ENCODE data around the gene IGSF21.

The IGSF21 gene

GRCh38 chr1:18126616-18127015 lies 19.0 kb downstream of the IGSF21 start:
- H3F3A ChIP-seq (ENCODE audit: insufficient read depth, low read length): no peaks in the 10 kb centered on the region
- H3K27me3 ChIP-seq (ENCODE audit: insufficient read depth, low read length): no peaks in the 10 kb centered on the region
- H3K36me3 ChIP-seq (ENCODE audit: insufficient read depth, low read length): no peaks in the 10 kb centered on the region
- no peak overlapping the region for H3K4me2 ChIP-seq (ENCODE audit: low read length)
- H3K4me1 ChIP-seq (ENCODE audit: insufficient read depth, low read length, severe bottlenecking): no peaks in the 10 kb centered on the region
- H3K9me2 ChIP-seq (ENCODE audit: low read depth, low read length): no peaks in the 10 kb centered on the region
- TF ChIP-seq EZH2 (IDR thresholded peaks at IDR 0.05; ENCODE audit: borderline replicate concordance, low read length) (no peak), CTCF (IDR thresholded peaks at IDR 0.05; ENCODE audit: low read length) (no peak)
- no peaks in the 10 kb centered on the region for H4K20me1 ChIP-seq (ENCODE audit: insufficient read depth, low read length)
- H3K9ac ChIP-seq (ENCODE audit: low read length): no peak overlapping the region
- no peak overlapping the region for H2AFZ ChIP-seq (ENCODE audit: low read length)
- no peak overlapping the region for H3K4me3 ChIP-seq (ENCODE audit: low read depth, low read length, poor library complexity, severe bottlenecking)
- no peaks in the 10 kb centered on the region for H3K79me2 ChIP-seq (ENCODE audit: insufficient read depth, low read length)
- no peak overlapping the region for H3K27ac ChIP-seq (ENCODE audit: low read depth, low read length, poor library complexity, severe bottlenecking)
- no peaks in the 10 kb centered on the region for H3K9me3 ChIP-seq (ENCODE audit: low read length)

- Histone ChIP-seq H3K36me3 (ENCODE audit: insufficient read depth, low read length) (no peaks in the 10 kb centered on the region), H3K27ac (ENCODE audit: low read depth, low read length, poor library complexity, severe bottlenecking) (no peak overlapping the region), H3K9me3 (ENCODE audit: low read length) (no peaks in the 10 kb centered on the region), H3K4me2 (ENCODE audit: low read length) (no peak overlapping the region), H3K79me2 (ENCODE audit: insufficient read depth, low read length) (no peaks in the 10 kb centered on the region), H4K20me1 (ENCODE audit: insufficient read depth, low read length) (no peaks in the 10 kb centered on the region), H3K27me3 (ENCODE audit: insufficient read depth, low read length) (no peaks in the 10 kb centered on the region), H3K9me2 (ENCODE audit: low read depth, low read length) (no peaks in the 10 kb centered on the region), H2AFZ (ENCODE audit: low read length) (no peak overlapping the region), H3K4me1 (ENCODE audit: insufficient read depth, low read length, severe bottlenecking) (no peaks in the 10 kb centered on the region), H3K9ac (ENCODE audit: low read length) (no peak overlapping the region), H3F3A (ENCODE audit: insufficient read depth, low read length) (no peaks in the 10 kb centered on the region), H3K4me3 (ENCODE audit: low read depth, low read length, poor library complexity, severe bottlenecking) (no peak overlapping the region)
- TF ChIP-seq CTCF (IDR thresholded peaks at IDR 0.05; ENCODE audit: low read length) (no peak), EZH2 (IDR thresholded peaks at IDR 0.05; ENCODE audit: borderline replicate concordance, low read length) (no peak)
Measured at GRCh38 chr1:18128298-18128697, 20.7 kb downstream of the IGSF21 start.

GRCh38 chr1:18130356-18130755 lies 22.8 kb downstream of the IGSF21 start:
- H3K27ac ChIP-seq (ENCODE audit: low read depth, low read length, poor library complexity, severe bottlenecking): no peak overlapping the region
- no peak for TF ChIP-seq CTCF (IDR thresholded peaks at IDR 0.05; ENCODE audit: low read length)
- TF ChIP-seq EZH2 (IDR thresholded peaks at IDR 0.05; ENCODE audit: borderline replicate concordance, low read length): no peak
- H3K4me1 ChIP-seq (ENCODE audit: insufficient read depth, low read length, severe bottlenecking): no peaks in the 10 kb centered on the region
- no peak overlapping the region for H3K4me2 ChIP-seq (ENCODE audit: low read length)
- H3K79me2 ChIP-seq (ENCODE audit: insufficient read depth, low read length): no peaks in the 10 kb centered on the region
- no peak overlapping the region for H2AFZ ChIP-seq (ENCODE audit: low read length)
- no peaks in the 10 kb centered on the region for H3K9me2 ChIP-seq (ENCODE audit: low read depth, low read length)
- no peak overlapping the region for H3K9ac ChIP-seq (ENCODE audit: low read length)
- no peaks in the 10 kb centered on the region for H3K36me3 ChIP-seq (ENCODE audit: insufficient read depth, low read length)
- H4K20me1 ChIP-seq (ENCODE audit: insufficient read depth, low read length): no peaks in the 10 kb centered on the region
- H3F3A ChIP-seq (ENCODE audit: insufficient read depth, low read length): no peaks in the 10 kb centered on the region
- H3K9me3 ChIP-seq (ENCODE audit: low read length): no peaks in the 10 kb centered on the region
- no peaks in the 10 kb centered on the region for H3K27me3 ChIP-seq (ENCODE audit: insufficient read depth, low read length)
- H3K4me3 ChIP-seq (ENCODE audit: low read depth, low read length, poor library complexity, severe bottlenecking): no peak overlapping the region

Data from OCI-LY1 (cell line).